Ovary (tissue), 3 donors: ENCODE data around the gene LYPD5.

Experiments used
- EP300 ChIP-seq: sonication (generic); formaldehyde crosslinking; IDR thresholded peaks from one replicate; pipeline ENCODE4 v1.6.1; 2017; ENCODE audit warnings: antibody characterized with exemption
- TF ChIP-seq, protein P1 (sequence below), 3 donors: fragments of 450-650 bp in 2 of 3; fragments of 200-600 bp in 1 of 3; IDR thresholded peaks; one replicate each; pipeline versions ENCODE4 v1.5.1 to v1.8.0; 2016 to 2022; ENCODE audit warnings: antibody characterized with exemption in 3 of 3, mild to moderate bottlenecking in 1 of 3
- donor health status: DM: no; HTN: no; CAD: no.

DNA sequence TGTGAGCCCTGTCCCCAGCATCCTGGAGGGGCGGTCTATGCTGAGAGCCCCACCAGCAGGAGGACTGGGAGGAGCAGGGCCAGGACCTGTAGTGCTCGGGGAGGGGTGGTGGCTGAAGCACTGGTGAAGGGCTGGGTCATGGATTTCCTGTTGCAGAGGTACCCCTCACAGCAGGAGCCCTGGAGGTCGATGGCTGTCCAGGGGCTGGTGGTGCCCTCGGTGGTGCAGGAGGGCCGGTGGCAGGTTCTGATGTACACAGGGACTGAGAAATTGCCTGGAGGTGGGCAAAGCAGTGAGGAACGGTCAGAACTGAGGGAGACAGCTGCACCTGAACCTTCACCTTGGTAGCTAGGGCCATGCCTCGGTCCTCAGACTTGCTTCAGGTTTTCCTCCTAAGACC, 4.7 kb downstream of the LYPD5 start:
- TF ChIP-seq, protein P1, sequence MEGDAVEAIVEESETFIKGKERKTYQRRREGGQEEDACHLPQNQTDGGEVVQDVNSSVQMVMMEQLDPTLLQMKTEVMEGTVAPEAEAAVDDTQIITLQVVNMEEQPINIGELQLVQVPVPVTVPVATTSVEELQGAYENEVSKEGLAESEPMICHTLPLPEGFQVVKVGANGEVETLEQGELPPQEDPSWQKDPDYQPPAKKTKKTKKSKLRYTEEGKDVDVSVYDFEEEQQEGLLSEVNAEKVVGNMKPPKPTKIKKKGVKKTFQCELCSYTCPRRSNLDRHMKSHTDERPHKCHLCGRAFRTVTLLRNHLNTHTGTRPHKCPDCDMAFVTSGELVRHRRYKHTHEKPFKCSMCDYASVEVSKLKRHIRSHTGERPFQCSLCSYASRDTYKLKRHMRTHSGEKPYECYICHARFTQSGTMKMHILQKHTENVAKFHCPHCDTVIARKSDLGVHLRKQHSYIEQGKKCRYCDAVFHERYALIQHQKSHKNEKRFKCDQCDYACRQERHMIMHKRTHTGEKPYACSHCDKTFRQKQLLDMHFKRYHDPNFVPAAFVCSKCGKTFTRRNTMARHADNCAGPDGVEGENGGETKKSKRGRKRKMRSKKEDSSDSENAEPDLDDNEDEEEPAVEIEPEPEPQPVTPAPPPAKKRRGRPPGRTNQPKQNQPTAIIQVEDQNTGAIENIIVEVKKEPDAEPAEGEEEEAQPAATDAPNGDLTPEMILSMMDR (IDR thresholded peaks at IDR 0.05): no peak
- no peak for TF ChIP-seq EP300
